Neutrophil (primary cell): ENCODE results near the gene OR5B3.

ENCODE experiments used
- H3K27ac ChIP-seq: fragments of 200-600 bp; sonication (generic); 2 replicates; pipeline ENCODE4 v1.5.1; 2016; ENCODE audit warnings: mild to moderate bottlenecking, moderate library complexity
- H3K27me3 ChIP-seq: fragments of 200-600 bp; sonication (generic); 2 replicates; pipeline ENCODE4 v1.6.0; 2016; ENCODE audit warnings: mild to moderate bottlenecking
- H3K36me3 ChIP-seq: fragments of 200-600 bp; sonication (generic); 2 replicates; pipeline ENCODE4 v1.5.1; 2017
- H3K4me1 ChIP-seq, 2 experiments: fragments of 200-600 bp in 1 of 2; sonication (generic) in 1 of 2; 1 replicate in 1 of 2; 2 replicates in 1 of 2; pipeline versions ENCODE4 v1.5.1 to v1.6.1; 2013 to 2016; ENCODE audit warnings: low read depth in 1 of 2, low read length in 1 of 2, mild to moderate bottlenecking in 1 of 2, moderate library complexity in 1 of 2; ENCODE audit not compliant: control insufficient read depth in 1 of 2, insufficient read depth in 1 of 2
- H3K4me3 ChIP-seq, 2 experiments: fragments of 200-600 bp in 1 of 2; sonication (generic) in 1 of 2; 1 replicate in 1 of 2; 2 replicates in 1 of 2; pipeline ENCODE4 v1.5.1; 2013 to 2016; ENCODE audit warnings: low read depth in 1 of 2, low read length in 1 of 2, mild to moderate bottlenecking in 1 of 2, moderate library complexity in 1 of 2
- H3K9me3 ChIP-seq: fragments of 200-600 bp; sonication (generic); 2 replicates; pipeline ENCODE4 v1.5.1; 2016
- TF ChIP-seq, protein P1 (sequence below): fragments of 200-600 bp; sonication (generic); IDR thresholded peaks from 2 replicates; pipeline ENCODE4 v1.5.1; 2016; ENCODE audit warnings: antibody characterized with exemption

The OR5B3 gene

GRCh38 chr11:58394195-58394594 is 12.5 kb downstream of the OR5B3 start:
- Histone ChIP-seq H3K9me3 (no peaks in the 10 kb centered on the region), H3K36me3 (no peaks in the 10 kb centered on the region), H3K27ac (no peak overlapping the region), H3K4me3 (no peak overlapping the region), H3K27me3 (no peaks in the 10 kb centered on the region), H3K4me1 (no peaks in the 10 kb centered on the region)
- TF ChIP-seq, protein P1, sequence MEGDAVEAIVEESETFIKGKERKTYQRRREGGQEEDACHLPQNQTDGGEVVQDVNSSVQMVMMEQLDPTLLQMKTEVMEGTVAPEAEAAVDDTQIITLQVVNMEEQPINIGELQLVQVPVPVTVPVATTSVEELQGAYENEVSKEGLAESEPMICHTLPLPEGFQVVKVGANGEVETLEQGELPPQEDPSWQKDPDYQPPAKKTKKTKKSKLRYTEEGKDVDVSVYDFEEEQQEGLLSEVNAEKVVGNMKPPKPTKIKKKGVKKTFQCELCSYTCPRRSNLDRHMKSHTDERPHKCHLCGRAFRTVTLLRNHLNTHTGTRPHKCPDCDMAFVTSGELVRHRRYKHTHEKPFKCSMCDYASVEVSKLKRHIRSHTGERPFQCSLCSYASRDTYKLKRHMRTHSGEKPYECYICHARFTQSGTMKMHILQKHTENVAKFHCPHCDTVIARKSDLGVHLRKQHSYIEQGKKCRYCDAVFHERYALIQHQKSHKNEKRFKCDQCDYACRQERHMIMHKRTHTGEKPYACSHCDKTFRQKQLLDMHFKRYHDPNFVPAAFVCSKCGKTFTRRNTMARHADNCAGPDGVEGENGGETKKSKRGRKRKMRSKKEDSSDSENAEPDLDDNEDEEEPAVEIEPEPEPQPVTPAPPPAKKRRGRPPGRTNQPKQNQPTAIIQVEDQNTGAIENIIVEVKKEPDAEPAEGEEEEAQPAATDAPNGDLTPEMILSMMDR: no peak

DNA sequence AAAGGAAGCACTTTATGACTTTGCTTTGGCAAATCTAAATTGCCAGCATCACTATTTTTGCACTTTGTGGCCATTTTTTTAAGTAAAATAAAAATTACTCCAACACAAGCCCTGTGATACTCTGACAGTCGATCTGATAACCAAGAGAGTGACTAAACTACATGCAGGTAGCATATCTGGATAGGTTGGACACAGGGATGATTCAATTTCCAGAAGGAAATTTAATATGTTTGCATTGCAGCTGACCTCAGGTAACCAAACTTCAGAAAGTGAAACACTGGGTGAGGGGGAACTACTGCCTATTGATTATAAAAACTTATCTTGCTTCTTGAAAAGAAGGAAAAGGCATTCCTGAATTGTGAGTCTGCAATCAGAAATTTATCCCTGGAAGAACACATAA is 13.9 kb downstream of the OR5B3 start:
- no peak overlapping the region for H3K27ac ChIP-seq
- no peak overlapping the region for H3K4me3 ChIP-seq
- no peaks in the 10 kb centered on the region for H3K4me1 ChIP-seq
- H3K27me3 ChIP-seq: no peaks in the 10 kb centered on the region
- H3K36me3 ChIP-seq: no peaks in the 10 kb centered on the region
- H3K9me3 ChIP-seq: no peaks in the 10 kb centered on the region
- TF ChIP-seq, protein P1: no peak

GRCh38 chr11:58391879-58392278 is 14.8 kb downstream of the OR5B3 start:
- Histone ChIP-seq H3K27me3 (no peaks in the 10 kb centered on the region), H3K4me3 (no peak overlapping the region), H3K9me3 (no peaks in the 10 kb centered on the region), H3K27ac (no peak overlapping the region), H3K36me3 (no peaks in the 10 kb centered on the region), H3K4me1 (no peaks in the 10 kb centered on the region)
- TF ChIP-seq, protein P1: no peak

DNA sequence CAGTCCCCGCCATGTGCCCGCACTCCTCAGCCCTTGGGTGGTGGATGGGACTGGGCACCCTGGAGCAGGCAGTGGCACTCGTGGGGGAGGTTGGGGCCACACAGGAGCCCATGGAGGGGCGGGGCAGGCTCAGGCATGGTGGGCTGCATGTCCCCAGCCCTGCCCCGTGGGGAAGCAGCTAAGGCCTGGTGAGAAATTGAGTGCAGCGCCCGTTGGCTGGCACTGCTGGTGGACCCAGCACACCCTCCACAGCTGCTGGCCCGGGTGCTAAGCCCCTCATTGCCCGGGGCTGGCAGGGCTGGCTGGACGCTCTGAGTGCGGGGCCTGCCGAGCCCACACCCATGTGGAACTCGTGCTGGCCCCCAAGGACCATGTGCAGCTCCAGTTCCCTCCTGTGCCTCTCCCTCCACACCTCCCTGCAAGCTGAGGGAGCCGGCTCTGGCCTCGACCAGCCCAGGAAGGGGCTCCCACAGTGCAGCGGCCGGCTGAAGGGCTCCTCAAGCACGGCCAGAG is 16.1 kb downstream of the OR5B3 start:
- Histone ChIP-seq H3K4me3 (no peak overlapping the region), H3K36me3 (no peaks in the 10 kb centered on the region), H3K27ac (no peak overlapping the region), H3K9me3 (no peaks in the 10 kb centered on the region), H3K4me1 (no peaks in the 10 kb centered on the region), H3K27me3 (no peaks in the 10 kb centered on the region)
- TF ChIP-seq, protein P1: no peak

DNA sequence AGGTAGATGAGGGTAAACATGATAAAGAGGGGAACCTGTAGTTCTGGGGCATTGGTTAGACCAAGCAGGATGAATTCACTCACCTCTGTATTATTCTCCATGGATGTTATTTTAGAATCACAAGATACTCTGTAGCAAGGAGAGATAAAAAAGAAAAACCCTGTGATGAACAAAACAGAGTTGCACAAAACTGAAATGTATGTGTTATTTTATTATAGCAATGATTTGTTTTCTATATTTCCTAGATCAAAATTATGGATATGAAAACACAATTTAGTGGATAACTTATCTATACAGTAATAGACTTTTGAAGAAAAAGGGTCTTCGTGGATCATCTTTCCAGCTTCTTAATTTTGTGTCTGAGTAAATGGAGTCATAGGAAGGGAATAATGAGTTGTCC is 47.7 kb downstream of the OR5B3 start, which contains the start of gene OR5B17:
OR5B17 (minus strand) TSS at position 101 of the 400 bp plus-strand sequence; CDS start at position 101, 0 bp downstream.
- TF ChIP-seq, protein P1: no peak
- H3K36me3 ChIP-seq: no peaks in the 10 kb centered on the region
- no peaks in the 10 kb centered on the region for H3K27me3 ChIP-seq
- H3K4me3 ChIP-seq: no peak within 1 kb of the TSS
- H3K27ac ChIP-seq: no peak within 1 kb of the TSS
- no peaks in the 10 kb centered on the region for H3K9me3 ChIP-seq
- H3K4me1 ChIP-seq: no peaks in the 10 kb centered on the region

GRCh38 chr11:58354727-58355126 is 51.9 kb downstream of the OR5B3 start:
- Histone ChIP-seq H3K4me1 (no peaks in the 10 kb centered on the region), H3K36me3 (no peaks in the 10 kb centered on the region), H3K27ac (no peak overlapping the region), H3K27me3 (no peaks in the 10 kb centered on the region), H3K9me3 (no peaks in the 10 kb centered on the region), H3K4me3 (no peak overlapping the region)
- TF ChIP-seq, protein P1: no peak
